ENCODE results near the gene POU6F2. TPM values are rescaled to one million over a fixed set of nuclear protein-coding genes. Genes with fewer than 3 reads are reported as not detected.

POU6F2 gene
- total and polyA plus RNA-seq, 9 of the 15 experiments (the other 6 are each of a cell fraction or from before 2014, with no cell fraction given), result 0.29 to 1.5 (median 0.96) TPM

- TF ChIP-seq MGA (IDR thresholded peaks at IDR 0.05), result no peak
Measured at GRCh38 chr7:39374436-39375040, 396.8 kb downstream of the POU6F2 start (continued).
